Activated CD8-positive, alpha-beta memory T cell treated with anti-CD3 and anti-CD28 coated beads, Interleukin-2, amount 10 ng/mL, durations not matched to agents 7 days and 5 days (primary cell): ENCODE measurements around the gene MC1R. TPM values are rescaled to one million over a fixed set of nuclear protein-coding genes. Genes with fewer than 3 reads are reported as not detected.
A peak's percentile ranks its signal among the peaks of the same experiment; 100 is the strongest.

Experiments used
- ATAC-seq: fragments of 150-1000 bp; cut with Tn5 transposase; one replicate; pipeline ENCODE4 v1.10.0; 2021; ENCODE audit warnings: moderate library complexity
- CTCF ChIA-PET: fragments of 350-600 bp; sonication (Branson Sonifier 250); formaldehyde crosslinking; loops from one replicate; lab custom pipeline; 2021; ENCODE audit warnings: antibody characterized with exemption; lab: Charles Lee
- DNase-seq: peaks from one replicate; pipeline ENCODE4 v3.0.0-alpha.2; 2020
- H3K27ac Mint-ChIP-seq: one replicate; pipeline ENCODE4 v1.8.0; 2021; ENCODE audit warnings: mild to moderate bottlenecking, mixed read lengths
- H3K27me3 Mint-ChIP-seq: one replicate; pipeline ENCODE4 v1.8.0; 2021; ENCODE audit warnings: mixed read lengths
- H3K36me3 Mint-ChIP-seq: one replicate; pipeline ENCODE4 v1.8.0; 2021; ENCODE audit warnings: mild to moderate bottlenecking, mixed read lengths
- H3K4me1 Mint-ChIP-seq: one replicate; pipeline ENCODE4 v1.8.0; 2021; ENCODE audit warnings: mixed read lengths
- H3K4me3 Mint-ChIP-seq: one replicate; pipeline ENCODE4 v1.8.0; 2021; ENCODE audit warnings: mild to moderate bottlenecking, moderate library complexity, mixed read lengths
- H3K9me3 Mint-ChIP-seq: one replicate; pipeline ENCODE4 v1.8.0; 2022; ENCODE audit warnings: low read depth, mixed read lengths
- total RNA-seq, 2 experiments: library from RNA; stranded (reverse); gene quantifications; one replicate each; pipeline ENCODE4 v1.2.3, GENCODE V29; 2021

The MC1R gene
- total RNA-seq, 2 experiments from 2014 or later, result 2.6 to 4.1 TPM

- no peaks in the 10 kb centered on the region for H3K27me3 Mint-ChIP-seq
- H3K9me3 Mint-ChIP-seq, result no peaks in the 10 kb centered on the region
- ATAC-seq (no peak), DNase-seq (no peak)
- H3K27ac Mint-ChIP-seq, result no peak overlapping the region
- H3K36me3 Mint-ChIP-seq, result peaks cover 46% of the 10 kb centered on the region
- H3K4me1 Mint-ChIP-seq, result peaks cover 12% of the 10 kb centered on the region
- CTCF ChIA-PET, result interaction anchor here (2.3 kb wide), 1 partner anchor 23 kb away, joined by 8 read pairs; no protein-coding TSS in a partner anchor
- H3K4me3 Mint-ChIP-seq, result no peak overlapping the region
Measured at GRCh38 chr16:89887243-89887642, 31.4 kb upstream of the MC1R start.

- CTCF ChIA-PET, result no interaction called here
- ATAC-seq (peak; percentile 59), DNase-seq (peak; percentile 59)
- peaks cover 38% of the 10 kb centered on the region for H3K36me3 Mint-ChIP-seq
- no peaks in the 10 kb centered on the region for H3K9me3 Mint-ChIP-seq
- H3K4me1 Mint-ChIP-seq, result peaks cover 12% of the 10 kb centered on the region
- no peaks in the 10 kb centered on the region for H3K27me3 Mint-ChIP-seq
- H3K27ac Mint-ChIP-seq, result peak overlapping the region; percentile 42
- no peak overlapping the region for H3K4me3 Mint-ChIP-seq
Measured at GRCh38 chr16:89890200-89890599, 28.5 kb upstream of the MC1R start.

- CTCF ChIA-PET, result interaction anchor here (1.1 kb wide), 1 partner anchor 19 kb away, joined by 6 read pairs; no protein-coding TSS in a partner anchor
- no peaks in the 10 kb centered on the region for H3K9me3 Mint-ChIP-seq
- no peak for ATAC-seq
- no peak overlapping the region for H3K27ac Mint-ChIP-seq
- DNase-seq, result no peak
- H3K27me3 Mint-ChIP-seq, result no peaks in the 10 kb centered on the region
- H3K36me3 Mint-ChIP-seq, result peaks cover 35% of the 10 kb centered on the region
- no peak overlapping the region for H3K4me3 Mint-ChIP-seq
- peaks cover 12% of the 10 kb centered on the region for H3K4me1 Mint-ChIP-seq
Measured at GRCh38 chr16:89890886-89891657, 27.6 kb upstream of the MC1R start.

GRCh38 chr16:89892055-89892630 lies 26.5 kb upstream of the MC1R start:
- no peak overlapping the region for H3K4me3 Mint-ChIP-seq
- DNase-seq (no peak), ATAC-seq (no peak)
- peaks cover 35% of the 10 kb centered on the region for H3K36me3 Mint-ChIP-seq
- peaks cover 12% of the 10 kb centered on the region for H3K4me1 Mint-ChIP-seq
- H3K27me3 Mint-ChIP-seq, result no peaks in the 10 kb centered on the region
- H3K9me3 Mint-ChIP-seq, result no peaks in the 10 kb centered on the region
- CTCF ChIA-PET, result no interaction called here
- no peak overlapping the region for H3K27ac Mint-ChIP-seq

GRCh38 chr16:89892635-89893034 lies 26.0 kb upstream of the MC1R start:
- CTCF ChIA-PET, result no interaction called here
- Mint-ChIP-seq H3K27me3 (no peaks in the 10 kb centered on the region), H3K36me3 (peaks cover 31% of the 10 kb centered on the region), H3K4me3 (no peak overlapping the region), H3K9me3 (no peaks in the 10 kb centered on the region), H3K27ac (no peak overlapping the region), H3K4me1 (peaks cover 12% of the 10 kb centered on the region)
- ATAC-seq, result no peak
- no peak for DNase-seq

- ATAC-seq (no peak), DNase-seq (no peak)
- H3K4me1 Mint-ChIP-seq, result peaks cover 12% of the 10 kb centered on the region
- no peak overlapping the region for H3K27ac Mint-ChIP-seq
- H3K36me3 Mint-ChIP-seq, result peaks cover 26% of the 10 kb centered on the region
- H3K9me3 Mint-ChIP-seq, result no peaks in the 10 kb centered on the region
- CTCF ChIA-PET, result interaction anchor here (1.2 to 1.7 kb wide), 2 partner anchors 16 to 33 kb away, joined by 3 to 5 read pairs; no protein-coding TSS in a partner anchor
- no peaks in the 10 kb centered on the region for H3K27me3 Mint-ChIP-seq
- no peak overlapping the region for H3K4me3 Mint-ChIP-seq
Measured at GRCh38 chr16:89893642-89894548, 24.8 kb upstream of the MC1R start.

- Mint-ChIP-seq H3K4me1 (peaks cover 4% of the 10 kb centered on the region), H3K4me3 (no peak overlapping the region), H3K9me3 (no peaks in the 10 kb centered on the region), H3K27ac (no peak overlapping the region), H3K27me3 (no peaks in the 10 kb centered on the region), H3K36me3 (peaks cover 32% of the 10 kb centered on the region)
- ATAC-seq (no peak), DNase-seq (no peak)
- CTCF ChIA-PET, result interaction anchor here (1.7 kb wide), 1 partner anchor 14 kb away, joined by 5 read pairs; no protein-coding TSS in a partner anchor
Measured at GRCh38 chr16:89895482-89896250, 23.0 kb upstream of the MC1R start.

GRCh38 chr16:89897204-89897603 lies 21.5 kb upstream of the MC1R start:
- H3K9me3 Mint-ChIP-seq, result no peaks in the 10 kb centered on the region
- H3K4me1 Mint-ChIP-seq, result no peaks in the 10 kb centered on the region
- CTCF ChIA-PET, result interaction anchor here (2.5 kb wide), 1 partner anchor 12 kb away, joined by 8 read pairs; no protein-coding TSS in a partner anchor
- no peak overlapping the region for H3K4me3 Mint-ChIP-seq
- no peaks in the 10 kb centered on the region for H3K27me3 Mint-ChIP-seq
- no peak for ATAC-seq
- no peak overlapping the region for H3K27ac Mint-ChIP-seq
- H3K36me3 Mint-ChIP-seq, result peaks cover 32% of the 10 kb centered on the region
- no peak for DNase-seq

- Mint-ChIP-seq H3K27me3 (no peaks in the 10 kb centered on the region), H3K36me3 (peaks cover 30% of the 10 kb centered on the region), H3K4me3 (no peak overlapping the region), H3K9me3 (no peaks in the 10 kb centered on the region), H3K27ac (no peak overlapping the region), H3K4me1 (no peaks in the 10 kb centered on the region)
- CTCF ChIA-PET, result interaction anchor here (2.5 kb wide), 1 partner anchor 11 kb away, joined by 8 read pairs; no protein-coding TSS in a partner anchor
- ATAC-seq, result no peak
- no peak for DNase-seq
Measured at GRCh38 chr16:89898201-89898967, 20.3 kb upstream of the MC1R start.

- CTCF ChIA-PET, result interaction anchor here (2.5 kb wide), 1 partner anchor 10 kb away, joined by 8 read pairs; no protein-coding TSS in a partner anchor
- Mint-ChIP-seq H3K4me1 (no peaks in the 10 kb centered on the region), H3K27ac (no peak overlapping the region), H3K4me3 (no peak overlapping the region), H3K27me3 (no peaks in the 10 kb centered on the region), H3K9me3 (no peaks in the 10 kb centered on the region), H3K36me3 (peaks cover 30% of the 10 kb centered on the region)
- ATAC-seq (no peak), DNase-seq (no peak)
Measured at GRCh38 chr16:89899879-89900481, 18.7 kb upstream of the MC1R start.

GRCh38 chr16:89900885-89901284 lies 17.8 kb upstream of the MC1R start:
- H3K27ac Mint-ChIP-seq, result no peak overlapping the region
- DNase-seq, result no peak
- H3K9me3 Mint-ChIP-seq, result no peaks in the 10 kb centered on the region
- ATAC-seq, result no peak
- CTCF ChIA-PET, result no interaction called here
- H3K4me3 Mint-ChIP-seq, result no peak overlapping the region
- H3K4me1 Mint-ChIP-seq, result no peaks in the 10 kb centered on the region
- H3K27me3 Mint-ChIP-seq, result no peaks in the 10 kb centered on the region
- peaks cover 31% of the 10 kb centered on the region for H3K36me3 Mint-ChIP-seq

GRCh38 chr16:89902980-89903379 lies 15.7 kb upstream of the MC1R start:
- no peaks in the 10 kb centered on the region for H3K4me1 Mint-ChIP-seq
- DNase-seq (no peak), ATAC-seq (no peak)
- CTCF ChIA-PET, result no interaction called here
- no peak overlapping the region for H3K4me3 Mint-ChIP-seq
- no peaks in the 10 kb centered on the region for H3K27me3 Mint-ChIP-seq
- peaks cover 2% of the 10 kb centered on the region for H3K9me3 Mint-ChIP-seq
- H3K36me3 Mint-ChIP-seq, result peaks cover 37% of the 10 kb centered on the region
- no peak overlapping the region for H3K27ac Mint-ChIP-seq
